ENCODE results near the gene DGCR2. TPM values are rescaled to one million over a fixed set of nuclear protein-coding genes. Genes with fewer than 3 reads are reported as not detected.

DGCR2 gene
- total and polyA plus RNA-seq, 2 experiments from 2014 or later: 18.5 to 83.0 TPM

- TF ChIP-seq REST (IDR thresholded peaks at IDR 0.05; ENCODE audit: unreplicated experiment): no peak
- TF ChIP-seq ZNF114 (CRISPR knock-in tag; IDR thresholded peaks at IDR 0.05): no peak
- no peak for TF ChIP-seq STAT1 (IDR thresholded peaks at IDR 0.05; ENCODE audit: unreplicated experiment)
- Mint-ChIP-seq H3K27ac (no peak overlapping the region), H3K27me3 (ENCODE audit: insufficient read depth, low read depth, poor library complexity) (peaks cover 6% of the 10 kb centered on the region), H3K36me3 (ENCODE audit: low read depth) (peaks cover 30% of the 10 kb centered on the region), H3K4me1 (peaks cover 4% of the 10 kb centered on the region), H3K4me3 (no peak overlapping the region), H3K9me3 (peaks cover 5% of the 10 kb centered on the region; the same call in 2 of the 3 replicates)
- DNase-seq (ENCODE audit: low spot score) (no peak), ATAC-seq (no peak)
- Histone ChIP-seq H2AFZ (no peak overlapping the region), H3K9me2 (ENCODE audit: insufficient read depth) (no peaks in the 10 kb centered on the region), H4K20me1 (replicated peaks; ENCODE audit: insufficient read depth) (peaks cover 6% of the 10 kb centered on the region; the same call in 1 of the 2 replicates), H3F3A (replicated peaks; ENCODE audit: low read depth) (no peaks in the 10 kb centered on the region), H3K4me2 (no peak overlapping the region), H3K4me3 (no peak overlapping the region), H3K79me2 (replicated peaks; ENCODE audit: insufficient read depth) (peaks cover 3% of the 10 kb centered on the region; the same call in 1 of the 2 replicates), H3K27me3 (ENCODE audit: insufficient read depth) (no peaks in the 10 kb centered on the region), H3K4me1 (ENCODE audit: insufficient read depth) (peaks cover 5% of the 10 kb centered on the region; the same call in 1 of the 2 replicates), H3K36me3 (ENCODE audit: insufficient read depth) (no peaks in the 10 kb centered on the region), H3K27ac (ENCODE audit: low read depth) (no peak overlapping the region)
These were observed 40.1 kb downstream of the DGCR2 start for GRCh38 chr22:19082101-19082500.

- Histone ChIP-seq H3K79me2 (replicated peaks; ENCODE audit: insufficient read depth) (no peaks in the 10 kb centered on the region; the same call in 1 of the 2 replicates), H3K9me2 (ENCODE audit: insufficient read depth) (no peaks in the 10 kb centered on the region), H3K27ac (ENCODE audit: low read depth) (no peak overlapping the region), H3K4me3 (no peak overlapping the region), H3K27me3 (ENCODE audit: insufficient read depth) (no peaks in the 10 kb centered on the region), H4K20me1 (replicated peaks; ENCODE audit: insufficient read depth) (peaks cover 3% of the 10 kb centered on the region; the same call in 1 of the 2 replicates), H3K4me2 (no peak overlapping the region), H3K36me3 (ENCODE audit: insufficient read depth) (no peaks in the 10 kb centered on the region), H2AFZ (no peak overlapping the region), H3K4me1 (ENCODE audit: insufficient read depth) (peaks cover 5% of the 10 kb centered on the region; the same call in 1 of the 2 replicates), H3F3A (replicated peaks; ENCODE audit: low read depth) (no peaks in the 10 kb centered on the region)
- Mint-ChIP-seq H3K36me3 (ENCODE audit: low read depth) (peaks cover 26% of the 10 kb centered on the region), H3K27me3 (ENCODE audit: insufficient read depth, low read depth, poor library complexity) (peaks cover 8% of the 10 kb centered on the region), H3K4me1 (peaks cover 4% of the 10 kb centered on the region), H3K9me3 (peaks cover 5% of the 10 kb centered on the region; the same call in 2 of the 3 replicates), H3K4me3 (no peak overlapping the region), H3K27ac (no peak overlapping the region)
- TF ChIP-seq ZNF114 (CRISPR knock-in tag; IDR thresholded peaks at IDR 0.05) (no peak), ZNF462 (CRISPR knock-in tag; IDR thresholded peaks at IDR 0.05) (no peak), NANOG (IDR thresholded peaks at IDR 0.05; ENCODE audit: borderline replicate concordance) (no peak), STAT1 (IDR thresholded peaks at IDR 0.05; ENCODE audit: unreplicated experiment) (no peak), EZH2phosphoT487 (IDR thresholded peaks at IDR 0.05; ENCODE audit: unreplicated experiment) (no peak), CREB1 (CRISPR knock-in tag; IDR thresholded peaks at IDR 0.05; ENCODE audit: low read depth) (no peak), REST (IDR thresholded peaks at IDR 0.05; ENCODE audit: unreplicated experiment) (no peak)
- ATAC-seq (no peak), DNase-seq (ENCODE audit: low spot score) (no peak)
These were observed 40.9 kb downstream of the DGCR2 start for GRCh38 chr22:19081351-19081750.

All from GM23338 (cell line).